IPS DF 4.7 (cell line): ENCODE data around the gene SIVA1.

Experiments
- DNase-seq: peaks from one replicate; pipeline ENCODE4 v3.0.0-alpha.2; 2013; ENCODE audit warnings: low spot score; ENCODE audit errors: extremely low read depth

The SIVA1 gene, protein sequence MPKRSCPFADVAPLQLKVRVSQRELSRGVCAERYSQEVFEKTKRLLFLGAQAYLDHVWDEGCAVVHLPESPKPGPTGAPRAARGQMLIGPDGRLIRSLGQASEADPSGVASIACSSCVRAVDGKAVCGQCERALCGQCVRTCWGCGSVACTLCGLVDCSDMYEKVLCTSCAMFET

DNA sequence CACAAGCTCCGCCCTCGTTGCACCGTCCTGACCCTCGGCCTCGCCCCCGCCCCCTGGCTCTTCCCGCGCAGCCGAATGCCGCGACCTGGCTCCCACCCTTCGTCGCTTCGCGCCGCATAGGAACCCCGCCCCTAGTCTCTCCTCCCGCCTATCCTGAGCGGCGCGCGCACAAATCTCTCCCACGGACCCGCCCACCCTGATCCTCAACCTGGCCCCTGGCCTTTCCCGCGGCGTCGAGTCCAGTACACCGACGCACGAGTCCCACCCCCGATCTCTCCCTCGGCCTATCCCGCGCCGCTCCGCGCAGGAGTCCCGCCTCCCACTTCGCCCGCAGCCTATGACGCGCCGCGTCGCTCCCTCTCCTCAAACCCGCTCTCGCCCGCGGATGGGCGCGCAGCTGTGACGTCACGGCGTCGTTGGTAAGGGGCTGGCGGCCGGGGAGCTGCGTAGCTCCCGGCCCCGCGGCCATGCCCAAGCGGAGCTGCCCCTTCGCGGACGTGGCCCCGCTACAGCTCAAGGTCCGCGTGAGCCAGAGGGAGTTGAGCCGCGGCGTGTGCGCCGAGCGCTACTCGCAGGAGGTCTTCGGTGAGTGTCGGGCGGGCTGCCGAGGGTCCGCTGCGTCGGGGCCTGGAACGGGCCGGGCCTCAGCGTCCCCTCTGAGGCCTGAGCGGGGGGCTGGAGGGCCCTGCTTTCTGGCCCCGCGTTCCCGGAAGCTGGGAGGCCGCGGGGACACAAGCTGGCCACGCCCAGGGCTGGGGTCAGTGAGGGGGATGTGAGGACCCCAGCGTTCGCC, at the start of gene SIVA1:
TSS of gene SIVA1 (plus strand) at position 413 of the 793 bp plus-strand sequence. CDS start at position 468, 55 bp downstream.
- peak; percentile 94 for DNase-seq

DNA sequence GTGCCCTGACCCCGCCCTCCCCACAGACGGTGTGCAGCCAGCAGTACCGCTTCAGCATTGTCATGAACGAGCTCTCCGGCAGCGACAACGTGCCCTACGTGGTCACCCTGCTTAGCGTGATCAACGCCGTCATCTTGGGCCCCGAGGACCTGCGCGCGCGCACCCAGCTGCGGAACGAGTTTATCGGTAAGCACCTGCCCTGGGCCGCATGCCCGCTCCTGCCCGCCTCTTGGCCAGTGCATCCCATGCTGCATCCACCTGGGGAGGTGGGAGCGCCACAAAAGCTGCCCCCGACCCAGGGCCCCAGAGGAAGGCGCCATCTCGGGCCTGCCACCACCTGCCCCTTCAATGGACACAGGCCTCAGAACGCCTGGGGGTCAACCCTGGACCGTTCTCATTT, 49.7 kb upstream of the SIVA1 start:
- no peak for DNase-seq

- no peak for DNase-seq
Observed at GRCh38 chr14:104704252-104704651, 48.7 kb upstream of the SIVA1 start.

DNA sequence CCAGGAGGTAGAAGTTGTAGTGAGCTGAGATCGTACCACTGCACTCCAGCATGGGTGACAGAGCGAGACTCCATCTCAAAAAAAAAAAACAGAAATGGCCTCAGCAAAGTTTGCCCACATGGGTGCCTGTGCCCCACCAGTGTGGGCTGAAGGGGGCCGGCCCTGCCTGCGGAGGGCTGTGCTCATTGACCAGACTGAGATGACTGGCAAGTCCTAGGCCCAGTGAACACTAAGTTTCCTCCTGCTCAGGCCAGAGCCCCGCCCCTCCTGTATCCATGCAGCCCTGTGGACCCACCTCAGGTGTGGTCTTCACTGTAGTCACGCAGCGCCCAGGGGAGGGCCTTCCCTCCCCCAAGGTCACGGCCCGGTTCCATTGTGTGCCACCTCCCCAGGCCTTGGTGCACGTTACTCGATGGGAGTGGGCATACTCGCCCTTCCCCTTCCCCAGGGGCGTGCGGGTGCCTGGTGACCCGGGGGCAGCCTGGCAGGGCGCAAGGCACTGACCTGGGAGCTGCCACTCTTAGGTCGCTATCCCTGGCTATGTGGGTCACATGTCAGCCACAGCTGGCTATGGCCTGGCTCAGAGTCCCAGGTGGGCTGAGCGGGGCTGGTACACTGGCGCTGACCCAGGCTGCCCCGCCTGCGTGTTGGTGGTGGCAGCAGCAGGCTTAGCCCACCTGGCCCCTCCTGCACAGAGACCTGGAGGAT, 47.5 kb upstream of the SIVA1 start:
- DNase-seq, result no peak

- DNase-seq, result no peak
Observed at GRCh38 chr14:104706733-104707607, 46.0 kb upstream of the SIVA1 start.

- DNase-seq, result no peak
Observed at GRCh38 chr14:104707608-104708595, 45.0 kb upstream of the SIVA1 start.

GRCh38 chr14:104708606-104709268, 44.2 kb upstream of the SIVA1 start:
- DNase-seq, result peak; percentile 68

- no peak for DNase-seq
Observed at GRCh38 chr14:104709387-104710039, 43.4 kb upstream of the SIVA1 start.

- no peak for DNase-seq
Observed at GRCh38 chr14:104710071-104710735, 42.7 kb upstream of the SIVA1 start.

DNA sequence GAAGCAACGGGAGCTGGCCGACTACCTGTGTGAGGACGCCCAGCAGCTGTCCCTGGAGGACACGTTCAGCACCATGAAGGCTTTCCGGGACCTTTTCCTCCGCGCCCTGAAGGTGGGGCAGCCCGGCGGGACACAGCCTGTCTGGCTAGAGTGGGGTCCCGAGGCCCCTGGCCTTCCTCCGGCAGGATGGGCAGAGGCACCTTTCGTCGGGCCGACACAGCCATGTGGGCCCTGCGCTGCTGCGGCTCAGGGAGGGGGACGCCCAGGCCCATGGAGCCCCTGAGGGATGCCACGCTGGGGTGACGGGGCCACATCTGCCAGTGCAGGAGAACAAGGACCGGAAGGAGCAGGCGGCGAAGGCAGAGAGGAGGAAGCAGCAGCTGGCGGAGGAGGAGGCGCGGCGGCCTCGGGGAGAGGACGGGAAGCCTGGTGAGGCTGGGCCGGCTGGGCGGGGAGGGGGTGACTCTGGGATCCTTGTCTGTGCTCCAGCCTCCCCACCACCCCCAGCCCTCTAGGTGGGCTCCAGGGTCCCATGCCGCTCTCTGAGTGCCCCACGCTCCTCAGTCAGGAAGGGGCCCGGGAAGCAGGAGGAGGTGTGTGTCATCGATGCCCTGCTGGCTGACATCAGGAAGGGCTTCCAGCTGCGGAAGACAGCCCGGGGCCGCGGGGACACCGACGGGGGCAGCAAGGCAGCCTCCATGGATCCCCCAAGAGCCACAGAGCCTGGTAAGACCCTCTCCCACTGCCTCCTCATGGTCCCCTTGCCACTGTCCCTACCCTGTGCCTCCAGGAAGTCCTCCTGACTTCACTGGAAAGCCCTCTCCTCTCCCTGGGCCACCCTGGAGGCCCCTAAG, 39.8 kb upstream of the SIVA1 start:
- no peak for DNase-seq

GRCh38 chr14:104714066-104714465, 38.9 kb upstream of the SIVA1 start:
- DNase-seq, result no peak

GRCh38 chr14:104714681-104715080, 38.3 kb upstream of the SIVA1 start:
- no peak for DNase-seq

GRCh38 chr14:104715416-104715815, 37.5 kb upstream of the SIVA1 start:
- no peak for DNase-seq

DNA sequence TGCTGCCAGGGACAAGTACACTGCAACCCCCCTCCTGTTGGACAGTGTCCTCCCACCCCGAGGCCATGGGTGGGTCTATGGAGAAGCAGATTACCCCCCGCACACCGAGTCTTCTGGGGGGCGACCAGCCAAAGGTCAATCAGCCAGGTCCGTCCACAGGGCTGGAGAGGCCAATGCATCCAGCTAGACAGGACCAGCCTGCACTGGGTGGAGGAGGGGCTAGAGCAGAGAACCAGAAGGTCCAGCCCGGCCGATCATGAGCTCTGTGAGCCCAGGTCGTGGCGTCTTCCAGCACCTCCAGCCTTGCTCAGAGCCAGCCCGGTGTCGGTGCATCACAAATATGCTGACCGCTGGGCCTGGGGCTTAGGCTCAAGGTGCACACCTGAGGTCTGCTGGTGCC, 37.1 kb upstream of the SIVA1 start:
- DNase-seq, result no peak

DNA sequence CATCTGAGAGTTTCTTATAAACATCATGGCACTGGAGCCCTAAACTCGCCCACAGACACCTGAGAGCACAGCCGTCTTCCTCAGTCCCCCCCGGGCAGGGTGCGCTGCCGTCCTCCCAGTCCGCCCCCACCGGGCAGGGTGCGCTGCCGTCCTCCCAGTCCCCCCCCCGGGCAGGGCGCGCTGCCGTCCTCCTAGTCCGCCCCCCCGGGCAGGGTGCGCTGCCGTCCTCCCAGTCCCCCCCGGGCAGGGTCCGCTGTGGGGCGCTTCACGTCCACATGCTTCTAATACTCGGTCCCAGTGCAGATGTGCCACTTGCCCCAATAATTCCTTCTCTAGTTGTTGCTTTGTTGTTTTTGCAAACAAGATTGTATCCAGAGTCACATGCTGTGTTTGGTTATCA, 35.8 kb upstream of the SIVA1 start:
- no peak for DNase-seq

DNA sequence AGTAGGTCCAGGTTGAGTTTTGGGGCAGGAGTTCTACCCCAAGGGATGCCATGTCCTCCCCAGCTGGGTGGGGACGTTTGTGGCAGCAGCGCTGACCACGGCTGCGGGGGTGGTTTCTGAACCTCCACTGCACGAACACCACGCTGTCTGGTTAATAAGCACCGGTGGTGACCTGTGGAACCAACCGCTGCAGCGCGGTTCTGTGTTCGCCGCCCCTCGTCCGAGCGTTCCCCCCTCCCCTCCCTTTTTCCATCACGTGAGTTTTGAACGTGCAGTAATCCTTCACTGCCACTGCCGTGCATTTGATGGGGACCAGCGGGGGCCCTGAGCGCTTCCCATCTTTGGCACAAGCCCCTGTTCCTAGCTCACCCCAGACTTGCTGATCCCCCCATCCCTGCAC, 35.3 kb upstream of the SIVA1 start:
- DNase-seq, result no peak

GRCh38 chr14:104718147-104718546, 34.8 kb upstream of the SIVA1 start:
- DNase-seq, result no peak

- DNase-seq, result no peak
Observed at GRCh38 chr14:104718871-104719270, 34.1 kb upstream of the SIVA1 start.
